GM21825 (cell line): ENCODE data around the gene FIGN.

ENCODE experiments used
- ATAC-seq: cut with Tn5 transposase; IDR thresholded peaks from one replicate; pipeline ENCODE4 v1.9.1; 2021; ENCODE audit warnings: mild to moderate bottlenecking, moderate library complexity; ENCODE audit not compliant: unreplicated experiment

The FIGN gene

DNA sequence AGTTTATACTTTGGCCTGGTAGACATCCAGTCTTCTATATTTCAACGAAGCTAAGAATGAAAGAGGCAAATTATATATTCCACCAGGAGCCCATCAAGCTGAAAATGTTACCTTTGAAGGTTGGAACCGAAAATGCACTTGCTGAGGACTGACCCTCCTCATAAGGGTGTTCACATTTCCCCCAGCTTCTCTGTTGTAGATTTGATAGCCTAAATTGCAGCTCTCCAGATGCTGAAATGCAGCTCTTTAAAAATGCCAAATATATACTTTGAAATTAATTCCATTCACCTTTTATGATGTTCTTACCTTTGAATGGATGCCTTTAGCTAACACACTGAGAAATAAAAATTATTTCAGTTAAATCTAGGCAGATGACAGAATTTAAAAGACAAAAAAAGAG lies 1.8 kb upstream of the FIGN start:
- ATAC-seq, result no peak

DNA sequence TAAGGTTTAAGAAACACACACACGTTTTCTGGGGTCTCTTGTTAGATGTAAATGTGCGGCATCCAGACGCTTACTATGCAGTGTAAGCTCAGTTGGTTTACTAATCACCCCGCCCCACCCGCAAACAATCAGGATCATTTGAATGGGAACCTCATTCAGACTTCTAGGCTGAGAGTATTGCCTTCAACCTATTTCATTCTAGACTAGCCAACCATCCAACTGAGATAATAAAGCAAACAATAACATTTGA lies 1.3 kb upstream of the FIGN start:
- no peak for ATAC-seq

- no peak for ATAC-seq
Measured at GRCh38 chr2:163736433-163737189, 803 bp upstream of the FIGN start.

DNA sequence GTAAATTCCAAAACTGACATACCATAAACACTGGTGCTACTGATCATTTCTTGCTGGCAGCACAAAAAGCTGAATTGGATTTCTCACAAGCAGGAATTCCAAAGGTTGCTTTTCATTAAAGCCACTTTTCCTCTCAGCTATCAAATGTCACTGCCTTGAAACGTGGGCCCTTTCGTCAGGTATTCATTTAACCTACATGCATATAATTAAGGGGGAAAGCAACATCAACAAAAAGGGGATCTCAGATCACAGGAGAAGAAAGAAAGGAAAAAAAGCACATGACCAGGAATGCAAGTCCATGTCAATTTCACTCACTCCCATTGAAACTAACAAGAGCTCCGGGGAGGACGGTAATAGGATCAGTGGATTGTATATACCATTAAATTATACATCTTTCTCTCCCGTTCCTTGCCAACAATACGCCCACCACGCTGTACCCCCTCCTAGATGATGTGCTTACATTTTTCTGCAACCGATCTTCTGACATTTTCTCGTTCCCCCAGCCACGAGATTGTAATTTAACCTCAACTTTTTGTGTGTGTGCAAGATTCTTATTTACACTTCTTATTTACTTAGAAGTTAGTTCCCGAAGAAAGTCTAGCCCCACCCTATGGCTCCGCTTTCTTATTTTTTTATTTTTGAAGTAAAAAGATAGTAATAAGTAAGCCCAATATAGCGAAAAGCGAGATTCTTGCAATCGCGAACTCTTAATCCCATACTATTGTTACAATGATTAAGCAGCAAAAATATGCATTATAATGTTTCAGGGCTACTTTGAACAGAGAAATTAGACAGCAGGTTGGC lies 725 bp downstream of the FIGN start:
- no peak for ATAC-seq

GRCh38 chr2:163734401-163734800 lies 1.4 kb downstream of the FIGN start:
- ATAC-seq, result no peak

GRCh38 chr2:163733956-163734355 lies 1.9 kb downstream of the FIGN start:
- ATAC-seq, result no peak

DNA sequence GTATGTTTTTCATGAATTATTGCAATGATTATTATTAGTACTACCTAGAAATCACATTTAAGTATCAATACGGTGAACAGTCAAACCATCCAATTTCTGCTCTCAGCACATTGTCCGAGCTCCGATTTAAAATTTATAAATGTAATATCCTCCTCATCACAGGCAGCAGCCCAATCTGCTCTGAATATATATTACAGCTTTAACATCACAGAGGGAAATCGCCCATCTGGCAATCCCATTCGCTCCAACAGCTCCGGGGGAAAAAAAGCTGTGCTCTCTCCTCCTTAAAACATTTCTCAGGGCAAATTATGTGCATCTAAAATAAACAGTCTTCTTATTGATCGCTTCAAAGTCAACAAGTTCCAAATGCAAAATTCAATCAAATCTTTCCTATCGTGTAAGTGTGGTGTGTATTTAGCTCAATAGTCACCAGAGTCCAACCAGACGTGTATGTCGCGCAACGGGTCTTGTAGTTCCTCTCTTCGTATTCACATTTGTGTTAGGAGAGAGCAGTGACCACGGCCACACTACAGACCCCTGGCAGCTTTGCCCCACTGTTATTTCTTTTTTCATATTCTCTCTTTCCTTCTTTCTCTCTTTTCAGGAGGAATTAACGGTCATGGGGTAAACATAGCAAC lies 2.4 kb downstream of the FIGN start:
- ATAC-seq, result no peak

DNA sequence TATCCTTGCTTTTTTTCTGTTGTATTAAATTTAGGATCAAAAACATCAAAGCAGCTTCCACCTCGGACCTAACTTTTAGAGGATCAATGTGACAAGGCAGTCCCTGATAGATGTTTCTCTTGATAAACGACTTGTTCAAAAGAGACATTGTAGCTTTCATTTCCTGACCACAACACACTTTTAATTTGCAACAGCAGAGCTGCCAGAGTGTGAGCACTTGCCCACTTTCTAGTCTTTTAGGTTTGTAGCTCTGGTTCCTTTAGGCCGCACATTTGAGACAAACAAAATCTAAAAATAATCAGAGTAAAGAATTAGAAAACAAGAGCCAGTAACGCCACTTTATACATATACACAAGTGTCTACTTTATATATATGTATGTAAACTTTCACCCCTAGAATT lies 3.1 kb downstream of the FIGN start:
- no peak for ATAC-seq

DNA sequence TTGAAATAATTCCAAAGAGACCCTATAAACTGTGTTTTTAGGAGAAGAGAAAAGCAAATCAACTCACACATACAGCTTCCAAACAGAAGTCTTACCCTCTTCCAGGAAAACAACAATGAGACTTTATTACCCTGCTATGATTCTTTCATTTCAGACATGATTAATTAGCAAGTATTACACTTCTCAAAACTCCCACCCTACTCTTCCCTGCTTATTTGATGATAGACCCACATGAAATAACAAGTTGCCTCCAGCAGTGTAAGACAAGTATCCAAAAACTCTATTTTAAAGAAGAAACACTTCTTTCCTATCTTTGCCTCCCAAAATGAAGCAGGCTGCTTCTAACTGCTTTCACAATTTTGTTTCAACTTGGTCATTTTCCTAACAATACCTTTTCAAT lies 4.1 kb downstream of the FIGN start:
- ATAC-seq, result no peak

GRCh38 chr2:163730556-163730955 lies 5.3 kb downstream of the FIGN start:
- ATAC-seq, result no peak

- ATAC-seq, result no peak
Measured at GRCh38 chr2:163729636-163730273, 6.1 kb downstream of the FIGN start.

DNA sequence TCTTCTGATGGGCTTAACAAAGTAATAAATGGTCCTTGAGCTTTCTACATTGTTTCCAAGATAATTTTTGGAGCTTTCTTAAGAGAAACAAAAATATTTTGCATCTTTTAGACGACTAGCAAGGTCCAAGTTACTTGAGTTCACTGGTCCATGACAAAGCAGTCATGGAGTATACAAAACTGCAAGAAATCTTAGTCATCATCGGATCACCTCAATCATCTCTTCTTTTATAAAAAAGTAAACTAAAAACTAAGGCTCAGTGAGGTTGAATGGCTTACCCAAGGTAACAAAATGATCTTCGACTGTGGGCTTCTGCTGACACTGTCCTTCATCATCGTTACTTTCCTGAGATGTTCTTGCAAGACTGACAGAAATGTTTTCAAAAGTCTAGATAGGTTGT lies 11.9 kb downstream of the FIGN start:
- no peak for ATAC-seq

GRCh38 chr2:163723348-163723747 lies 12.5 kb downstream of the FIGN start:
- ATAC-seq, result no peak

DNA sequence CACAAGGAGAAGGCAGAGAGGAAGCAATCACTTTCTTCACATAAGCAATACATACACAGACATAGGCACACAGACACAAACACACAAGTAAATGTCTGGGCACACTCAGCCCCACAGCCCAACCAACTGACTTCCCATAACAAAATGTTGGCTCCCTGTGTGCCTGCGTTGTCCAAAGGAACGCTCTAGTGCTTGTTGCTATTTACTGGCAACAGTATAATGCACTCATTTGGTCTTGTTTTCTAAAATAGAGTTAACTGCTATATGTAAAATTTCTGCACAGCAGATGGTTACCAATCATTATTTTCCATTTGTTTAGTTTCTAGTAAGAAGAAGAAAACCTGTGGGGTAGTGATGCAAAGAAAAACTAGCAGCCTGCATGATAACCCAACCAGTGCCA lies 16.5 kb downstream of the FIGN start:
- no peak for ATAC-seq

- ATAC-seq, result no peak
Measured at GRCh38 chr2:163717993-163718680, 17.7 kb downstream of the FIGN start.

DNA sequence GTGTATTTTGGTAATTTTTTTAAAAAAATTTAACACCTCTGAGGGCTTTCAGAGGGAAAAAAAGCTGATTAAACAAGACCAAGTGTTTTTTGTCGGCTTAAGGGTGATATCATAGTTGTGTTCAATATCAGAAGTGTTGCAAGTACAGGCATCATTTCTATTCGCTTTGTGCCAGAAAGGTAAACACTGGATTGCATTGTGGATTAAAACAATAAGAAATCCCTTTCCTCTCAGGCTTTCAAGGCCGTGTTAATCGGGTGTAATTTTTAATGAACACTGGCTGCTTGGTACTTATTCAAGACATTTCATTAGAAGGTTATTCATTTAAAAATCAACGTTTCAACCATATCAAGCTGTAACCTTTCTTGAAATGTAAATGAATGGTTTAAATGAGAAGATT lies 18.3 kb downstream of the FIGN start:
- ATAC-seq, result no peak

DNA sequence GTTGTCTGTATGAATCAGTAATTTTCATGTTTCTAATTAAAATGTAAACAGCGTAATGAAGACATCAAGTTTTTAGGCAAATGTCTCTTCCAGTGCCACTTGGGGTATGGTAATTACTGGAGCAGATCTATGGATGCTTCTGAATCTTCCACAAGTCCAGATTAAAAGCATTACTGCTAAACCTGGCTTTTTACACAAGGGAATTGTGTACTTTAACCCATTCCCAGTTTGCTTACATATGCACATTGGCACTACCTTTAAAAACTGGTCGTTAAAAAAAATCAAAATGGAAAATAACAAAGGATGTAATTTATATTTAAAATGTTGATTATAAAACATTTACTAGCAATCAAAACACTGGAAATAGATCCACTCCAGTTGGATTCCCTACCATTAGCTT lies 19.7 kb downstream of the FIGN start:
- ATAC-seq, result no peak

DNA sequence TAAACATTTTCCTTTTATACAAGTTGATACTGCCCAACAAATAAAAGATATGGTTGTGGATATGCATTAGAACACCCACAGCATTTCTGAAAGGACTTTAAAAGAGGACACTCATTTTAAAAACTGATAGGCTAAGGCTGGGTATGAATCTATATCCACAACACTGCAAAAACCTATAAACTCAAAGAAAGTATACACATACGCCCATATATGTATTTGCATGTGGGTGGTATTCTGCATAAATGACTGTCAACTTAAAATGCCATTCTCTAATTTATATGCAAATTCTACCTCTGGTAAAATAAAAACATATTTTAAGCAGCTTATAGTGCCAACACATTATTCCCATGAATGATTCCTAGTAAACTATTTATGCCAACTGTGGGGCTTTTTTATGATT lies 20.1 kb downstream of the FIGN start:
- no peak for ATAC-seq

DNA sequence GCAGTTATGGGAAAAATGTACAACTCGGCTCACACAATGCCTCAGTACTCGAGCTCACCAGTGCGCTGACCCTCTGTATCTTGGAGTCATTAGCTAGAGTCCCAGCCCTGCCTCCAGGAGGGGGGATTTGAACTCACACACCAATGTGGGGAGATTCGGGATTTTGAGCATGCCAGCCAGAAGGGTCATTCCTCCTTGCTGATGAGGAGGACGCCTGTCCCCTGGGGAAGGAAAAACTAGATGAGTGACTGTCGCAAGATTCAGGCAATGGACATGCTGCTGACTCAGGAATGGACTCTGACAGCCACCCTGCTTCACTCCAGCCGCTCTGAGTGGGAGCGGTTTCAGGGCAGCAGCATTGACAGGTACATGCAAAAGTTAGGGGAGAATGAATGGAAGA lies 20.6 kb downstream of the FIGN start:
- no peak for ATAC-seq

GRCh38 chr2:163713534-163714311 lies 22.1 kb downstream of the FIGN start:
- ATAC-seq, result no peak
